ENCODE results near the gene CEP170.

The CEP170 gene

DNA sequence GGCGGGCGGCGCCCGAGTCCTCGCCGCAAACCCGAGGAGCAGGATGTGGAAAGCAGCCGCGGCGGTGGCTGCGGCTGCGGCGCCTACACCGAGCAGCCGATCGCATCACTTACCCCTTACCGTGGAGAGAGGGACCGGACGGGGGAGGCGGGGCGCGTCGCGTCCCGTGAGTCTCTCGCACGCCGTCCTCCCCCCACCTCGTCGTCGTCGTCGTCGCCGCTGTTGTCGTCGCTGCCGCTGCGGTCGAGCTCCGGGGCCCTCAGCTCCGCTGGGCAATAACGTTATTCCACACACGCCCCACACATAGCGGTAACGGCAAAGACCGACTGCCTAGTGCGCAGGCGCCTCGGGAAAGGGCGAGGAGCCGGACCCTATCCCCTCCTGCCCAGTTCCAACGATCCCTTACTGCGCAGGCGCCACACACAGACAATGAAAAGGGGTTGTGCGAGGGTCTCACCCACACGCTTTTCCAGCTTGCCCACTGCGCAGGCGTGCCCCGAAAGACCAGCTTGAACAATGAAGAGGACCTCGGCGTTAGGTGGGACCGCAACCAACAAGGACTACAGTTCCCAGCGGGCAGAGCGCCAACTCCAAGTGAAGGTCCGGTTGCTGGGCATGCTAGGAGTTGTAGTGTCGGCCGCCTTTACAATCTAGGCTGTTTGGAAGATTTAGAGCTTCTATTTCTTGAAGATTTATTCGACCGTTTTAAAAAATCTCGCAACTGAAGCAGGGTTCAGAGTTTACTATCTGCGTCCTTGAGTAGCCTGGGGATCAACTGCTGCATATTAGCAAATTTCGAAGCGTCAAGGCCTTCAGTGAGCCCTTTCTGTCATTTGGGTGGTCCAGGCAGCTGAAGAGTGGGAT, at the start of gene CEP170:
CEP170 (minus strand) TSS at position 355 of the 864 bp plus-strand sequence. CDS start 30,001 bp downstream, outside the sequence.
- Histone ChIP-seq H3K27me3 (no peaks in the 10 kb centered on the region), H3K4me3 (ENCODE audit: low read depth in 1 of 2, low read length in 1 of 2) (peak within 1 kb of the TSS; percentile 95 to 100), H3K9me3 (no peaks in the 10 kb centered on the region), H3K27ac (peak within 1 kb of the TSS; percentile 97), H3K36me3 (no peaks in the 10 kb centered on the region), H3K4me1 (ENCODE audit: control insufficient read depth in 1 of 2, insufficient read depth in 1 of 2, low read depth in 1 of 2, low read length in 1 of 2) (peaks cover 37 to 39% of the 10 kb centered on the region in 2 experiments)
- TF ChIP-seq, protein P1, sequence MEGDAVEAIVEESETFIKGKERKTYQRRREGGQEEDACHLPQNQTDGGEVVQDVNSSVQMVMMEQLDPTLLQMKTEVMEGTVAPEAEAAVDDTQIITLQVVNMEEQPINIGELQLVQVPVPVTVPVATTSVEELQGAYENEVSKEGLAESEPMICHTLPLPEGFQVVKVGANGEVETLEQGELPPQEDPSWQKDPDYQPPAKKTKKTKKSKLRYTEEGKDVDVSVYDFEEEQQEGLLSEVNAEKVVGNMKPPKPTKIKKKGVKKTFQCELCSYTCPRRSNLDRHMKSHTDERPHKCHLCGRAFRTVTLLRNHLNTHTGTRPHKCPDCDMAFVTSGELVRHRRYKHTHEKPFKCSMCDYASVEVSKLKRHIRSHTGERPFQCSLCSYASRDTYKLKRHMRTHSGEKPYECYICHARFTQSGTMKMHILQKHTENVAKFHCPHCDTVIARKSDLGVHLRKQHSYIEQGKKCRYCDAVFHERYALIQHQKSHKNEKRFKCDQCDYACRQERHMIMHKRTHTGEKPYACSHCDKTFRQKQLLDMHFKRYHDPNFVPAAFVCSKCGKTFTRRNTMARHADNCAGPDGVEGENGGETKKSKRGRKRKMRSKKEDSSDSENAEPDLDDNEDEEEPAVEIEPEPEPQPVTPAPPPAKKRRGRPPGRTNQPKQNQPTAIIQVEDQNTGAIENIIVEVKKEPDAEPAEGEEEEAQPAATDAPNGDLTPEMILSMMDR (IDR thresholded peaks at IDR 0.05) = no peak

DNA sequence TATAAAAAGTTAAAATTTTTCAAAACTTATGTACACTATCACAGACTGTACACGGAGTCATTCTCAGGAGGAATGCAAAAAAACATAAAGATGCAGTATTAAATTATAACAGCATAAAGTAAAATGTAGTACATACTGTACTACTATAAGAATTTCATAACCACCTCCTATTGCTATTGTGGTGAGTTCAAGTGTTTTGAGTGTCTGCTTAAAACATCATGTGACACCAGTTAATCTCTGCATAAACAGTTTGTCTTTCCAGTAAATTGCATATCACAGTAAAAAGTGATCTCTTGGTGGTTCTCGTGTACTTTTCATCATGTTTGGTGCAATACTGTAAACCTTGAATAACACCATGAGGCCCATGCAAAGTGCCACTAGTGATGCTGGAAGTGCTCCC, 46.0 kb upstream of the CEP170 start:
- H3K4me1 ChIP-seq (ENCODE audit: control insufficient read depth in 1 of 2, insufficient read depth in 1 of 2, low read depth in 1 of 2, low read length in 1 of 2) = no peaks in the 10 kb centered on the region
- TF ChIP-seq, protein P1 (IDR thresholded peaks at IDR 0.05) = no peak
- no peak overlapping the region for H3K27ac ChIP-seq
- H3K9me3 ChIP-seq = no peaks in the 10 kb centered on the region
- no peaks in the 10 kb centered on the region for H3K36me3 ChIP-seq
- no peak overlapping the region for H3K4me3 ChIP-seq (ENCODE audit: low read depth in 1 of 2, low read length in 1 of 2)
- no peaks in the 10 kb centered on the region for H3K27me3 ChIP-seq

GRCh38 chr1:243299069-243299468, 44.0 kb upstream of the CEP170 start:
- TF ChIP-seq, protein P1 (IDR thresholded peaks at IDR 0.05) = no peak
- Histone ChIP-seq H3K36me3 (no peaks in the 10 kb centered on the region), H3K9me3 (no peaks in the 10 kb centered on the region), H3K4me1 (ENCODE audit: control insufficient read depth in 1 of 2, insufficient read depth in 1 of 2, low read depth in 1 of 2, low read length in 1 of 2) (no peaks in the 10 kb centered on the region), H3K27ac (no peak overlapping the region), H3K4me3 (ENCODE audit: low read depth in 1 of 2, low read length in 1 of 2) (no peak overlapping the region), H3K27me3 (no peaks in the 10 kb centered on the region)

- Histone ChIP-seq H3K4me3 (ENCODE audit: low read depth in 1 of 2, low read length in 1 of 2) (no peak overlapping the region), H3K9me3 (no peaks in the 10 kb centered on the region), H3K27ac (no peak overlapping the region), H3K27me3 (no peaks in the 10 kb centered on the region), H3K4me1 (ENCODE audit: control insufficient read depth in 1 of 2, insufficient read depth in 1 of 2, low read depth in 1 of 2, low read length in 1 of 2) (no peaks in the 10 kb centered on the region), H3K36me3 (no peaks in the 10 kb centered on the region)
- TF ChIP-seq, protein P1 (IDR thresholded peaks at IDR 0.05) = no peak
These were observed 39.6 kb upstream of the CEP170 start for GRCh38 chr1:243294723-243295121.

GRCh38 chr1:243293941-243294722, 39.1 kb upstream of the CEP170 start:
- H3K9me3 ChIP-seq = no peaks in the 10 kb centered on the region
- H3K27ac ChIP-seq = no peak overlapping the region
- H3K36me3 ChIP-seq = no peaks in the 10 kb centered on the region
- H3K4me3 ChIP-seq (ENCODE audit: low read depth in 1 of 2, low read length in 1 of 2) = no peak overlapping the region
- peaks cover 4% of the 10 kb centered on the region in 2 experiments for H3K4me1 ChIP-seq (ENCODE audit: control insufficient read depth in 1 of 2, insufficient read depth in 1 of 2, low read depth in 1 of 2, low read length in 1 of 2)
- H3K27me3 ChIP-seq = no peaks in the 10 kb centered on the region
- TF ChIP-seq, protein P1 (IDR thresholded peaks at IDR 0.05) = no peak
